Smooth muscle cell (in vitro differentiated cells): ENCODE measurements around the gene BEAN1. TPM values are rescaled to one million over a fixed set of nuclear protein-coding genes. Genes with fewer than 3 reads are reported as not detected.

Source experiments
- DNase-seq: peaks from one replicate; lab custom pipeline; 2025; ENCODE audit not compliant: unreplicated experiment; lab: John Stamatoyannopoulos, UW
- H2AFZ ChIP-seq: fragments of 200-600 bp; sonication (generic); 2 replicates; pipeline ENCODE4 v1.6.0; 2016; ENCODE audit warnings: antibody characterized with exemption, low read depth, mild to moderate bottlenecking
- H3F3A ChIP-seq: fragments of 200-600 bp; sonication (generic); 2 replicates; pipeline ENCODE4 v1.6.0; 2017; ENCODE audit warnings: antibody characterized with exemption, low read depth
- H3K27ac ChIP-seq: fragments of 200-600 bp; sonication (generic); 2 replicates; pipeline ENCODE4 v1.5.1; 2016; ENCODE audit warnings: low read depth, mild to moderate bottlenecking
- H3K27me3 ChIP-seq: fragments of 200-600 bp; sonication (generic); 2 replicates; pipeline ENCODE4 v1.6.1; 2016; ENCODE audit warnings: low read depth, mild to moderate bottlenecking
- H3K36me3 ChIP-seq: fragments of 200-600 bp; sonication (generic); 2 replicates; pipeline ENCODE4 v1.5.1; 2016; ENCODE audit warnings: low read depth
- H3K4me1 ChIP-seq: fragments of 200-600 bp; sonication (generic); 2 replicates; pipeline ENCODE4 v1.5.1; 2016; ENCODE audit warnings: low read depth
- H3K4me2 ChIP-seq: fragments of 200-600 bp; sonication (generic); 2 replicates; pipeline ENCODE4 v1.6.0; 2016; ENCODE audit warnings: mild to moderate bottlenecking
- H3K4me3 ChIP-seq: fragments of 200-600 bp; sonication (generic); 2 replicates; pipeline ENCODE4 v1.5.1; 2016; ENCODE audit warnings: mild to moderate bottlenecking
- H3K79me2 ChIP-seq: fragments of 200-600 bp; sonication (generic); 2 replicates; pipeline ENCODE4 v1.6.0; 2016; ENCODE audit warnings: low read depth, mild to moderate bottlenecking
- H3K9ac ChIP-seq: fragments of 200-600 bp; sonication (generic); 2 replicates; pipeline ENCODE4 v1.6.0; 2016; ENCODE audit warnings: low read depth
- H3K9me3 ChIP-seq: fragments of 200-600 bp; sonication (generic); replicated peaks from 2 replicates; pipeline ENCODE4 v1.5.1; 2016; ENCODE audit warnings: low read depth
- H4K20me1 ChIP-seq: fragments of 200-600 bp; sonication (generic); 2 replicates; pipeline ENCODE4 v1.6.0; 2016; ENCODE audit warnings: low read depth
- WGBS: methylation state at CpG from one replicate; pipeline ENCODE4 v1.1.7; 2016; ENCODE audit warnings: low lambda C conversion rate; 5-methylcytosine and 5-hydroxymethylcytosine counted together
- polyA plus RNA-seq: library from polyadenylated mRNA; unstranded; fragments of >200 nt; fragmentation: Nextera tagmentation; extraction: Ambion mirVana; gene quantifications from 2 replicates; pipeline ENCODE4 v1.2.1, GENCODE V29; 2016
- total RNA-seq: library from RNA; depleted of rRNA; stranded (reverse); fragments of >200 nt; gene quantifications from 2 replicates; pipeline ENCODE4 v1.2.3, GENCODE V29; 2014
- TF ChIP-seq, protein P1 (sequence below): fragments of 200-600 bp; sonication (generic); IDR thresholded peaks from 2 replicates; pipeline ENCODE4 v1.5.1; 2017; ENCODE audit warnings: borderline replicate concordance, mild to moderate bottlenecking, antibody characterized with exemption; ENCODE audit not compliant: insufficient read depth, poor library complexity, severe bottlenecking

BEAN1 gene
- total and polyA plus RNA-seq, 2 experiments from 2014 or later = 0.94 to 4.9 TPM

DNA sequence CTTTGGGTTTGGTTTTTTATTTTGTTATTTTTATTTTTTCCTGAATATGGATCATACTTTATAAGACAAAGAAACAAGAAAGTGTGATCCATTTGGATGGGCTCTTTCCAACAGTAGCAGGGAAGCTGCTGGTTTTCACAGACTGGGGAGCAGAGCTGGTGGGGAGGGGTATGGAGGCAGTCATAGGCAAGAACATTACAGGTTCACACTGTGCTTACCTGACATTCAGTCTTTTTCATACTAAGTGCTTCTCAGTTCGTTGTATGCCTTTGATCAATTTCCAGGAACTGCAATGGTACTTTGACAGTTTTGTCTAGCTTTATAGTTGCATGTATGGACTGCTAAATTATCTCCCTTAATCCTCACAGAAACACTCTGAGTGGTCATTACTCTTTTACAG lies 27.7 kb downstream of the BEAN1 start:
- Histone ChIP-seq H3K27me3 (no peaks in the 10 kb centered on the region), H3K79me2 (no peaks in the 10 kb centered on the region), H3F3A (no peaks in the 10 kb centered on the region), H3K4me3 (no peak overlapping the region), H3K27ac (no peak overlapping the region), H3K4me1 (no peaks in the 10 kb centered on the region), H2AFZ (no peak overlapping the region), H4K20me1 (no peaks in the 10 kb centered on the region), H3K9ac (no peak overlapping the region), H3K4me2 (no peak overlapping the region), H3K36me3 (no peaks in the 10 kb centered on the region), H3K9me3 (no peaks in the 10 kb centered on the region)
- DNase-seq = no peak
- TF ChIP-seq, protein P1, sequence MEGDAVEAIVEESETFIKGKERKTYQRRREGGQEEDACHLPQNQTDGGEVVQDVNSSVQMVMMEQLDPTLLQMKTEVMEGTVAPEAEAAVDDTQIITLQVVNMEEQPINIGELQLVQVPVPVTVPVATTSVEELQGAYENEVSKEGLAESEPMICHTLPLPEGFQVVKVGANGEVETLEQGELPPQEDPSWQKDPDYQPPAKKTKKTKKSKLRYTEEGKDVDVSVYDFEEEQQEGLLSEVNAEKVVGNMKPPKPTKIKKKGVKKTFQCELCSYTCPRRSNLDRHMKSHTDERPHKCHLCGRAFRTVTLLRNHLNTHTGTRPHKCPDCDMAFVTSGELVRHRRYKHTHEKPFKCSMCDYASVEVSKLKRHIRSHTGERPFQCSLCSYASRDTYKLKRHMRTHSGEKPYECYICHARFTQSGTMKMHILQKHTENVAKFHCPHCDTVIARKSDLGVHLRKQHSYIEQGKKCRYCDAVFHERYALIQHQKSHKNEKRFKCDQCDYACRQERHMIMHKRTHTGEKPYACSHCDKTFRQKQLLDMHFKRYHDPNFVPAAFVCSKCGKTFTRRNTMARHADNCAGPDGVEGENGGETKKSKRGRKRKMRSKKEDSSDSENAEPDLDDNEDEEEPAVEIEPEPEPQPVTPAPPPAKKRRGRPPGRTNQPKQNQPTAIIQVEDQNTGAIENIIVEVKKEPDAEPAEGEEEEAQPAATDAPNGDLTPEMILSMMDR = no peak
- 77% methylated on average over 1 of the region's 1 CpG for WGBS

DNA sequence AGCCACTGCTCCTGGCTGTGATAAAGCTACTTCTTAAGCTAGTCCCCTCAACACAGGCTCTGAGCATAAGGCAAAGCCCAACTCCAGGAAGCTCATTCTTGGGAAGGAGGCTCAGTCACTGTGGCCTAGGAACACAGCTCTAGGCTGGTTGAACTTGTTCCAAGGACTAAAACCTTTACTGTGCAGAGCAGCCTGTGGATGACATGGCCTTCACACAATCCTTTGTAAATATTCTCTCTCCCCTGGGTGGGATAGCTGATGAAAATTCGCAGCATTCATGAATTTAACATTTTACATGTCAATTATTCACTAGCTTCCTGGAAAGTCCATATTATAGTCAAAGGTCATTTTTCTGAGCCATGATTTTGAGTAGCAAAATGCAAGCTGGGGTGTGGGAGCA lies 28.9 kb downstream of the BEAN1 start:
- no peaks in the 10 kb centered on the region for H3K9me3 ChIP-seq
- H3K79me2 ChIP-seq = no peaks in the 10 kb centered on the region
- no peaks in the 10 kb centered on the region for H3K27me3 ChIP-seq
- H3F3A ChIP-seq = no peaks in the 10 kb centered on the region
- no peak overlapping the region for H3K27ac ChIP-seq
- no peaks in the 10 kb centered on the region for H4K20me1 ChIP-seq
- no peak overlapping the region for H3K4me3 ChIP-seq
- WGBS = 100% methylated on average over 1 of the region's 1 CpG
- H3K4me2 ChIP-seq = no peak overlapping the region
- no peak overlapping the region for H2AFZ ChIP-seq
- no peak for DNase-seq
- TF ChIP-seq, protein P1 = no peak
- no peaks in the 10 kb centered on the region for H3K36me3 ChIP-seq
- H3K4me1 ChIP-seq = no peaks in the 10 kb centered on the region
- H3K9ac ChIP-seq = no peak overlapping the region

GRCh38 chr16:66457888-66458287 lies 30.8 kb downstream of the BEAN1 start:
- no peak overlapping the region for H3K4me2 ChIP-seq
- no peak overlapping the region for H3K4me3 ChIP-seq
- no peak overlapping the region for H2AFZ ChIP-seq
- no peak overlapping the region for H3K9ac ChIP-seq
- no peak overlapping the region for H3K27ac ChIP-seq
- H3F3A ChIP-seq = no peaks in the 10 kb centered on the region
- DNase-seq = no peak
- no peaks in the 10 kb centered on the region for H3K4me1 ChIP-seq
- peaks cover 7% of the 10 kb centered on the region for H3K27me3 ChIP-seq
- WGBS = 37% methylated on average over 4 of the region's 4 CpGs
- no peaks in the 10 kb centered on the region for H4K20me1 ChIP-seq
- TF ChIP-seq, protein P1 = no peak
- H3K9me3 ChIP-seq = no peaks in the 10 kb centered on the region
- H3K79me2 ChIP-seq = no peaks in the 10 kb centered on the region
- no peaks in the 10 kb centered on the region for H3K36me3 ChIP-seq

GRCh38 chr16:66458292-66458691 lies 31.2 kb downstream of the BEAN1 start:
- Histone ChIP-seq H3F3A (no peaks in the 10 kb centered on the region), H3K9ac (no peak overlapping the region), H3K27me3 (peaks cover 11% of the 10 kb centered on the region), H4K20me1 (no peaks in the 10 kb centered on the region), H3K4me3 (no peak overlapping the region), H3K4me2 (no peak overlapping the region), H2AFZ (no peak overlapping the region), H3K4me1 (no peaks in the 10 kb centered on the region), H3K36me3 (no peaks in the 10 kb centered on the region), H3K27ac (no peak overlapping the region), H3K79me2 (no peaks in the 10 kb centered on the region), H3K9me3 (no peaks in the 10 kb centered on the region)
- no peak for DNase-seq
- WGBS = 98% methylated on average over 5 of the region's 5 CpGs
- TF ChIP-seq, protein P1 = no peak
